Upper lobe of left lung (tissue), 6 donors: ENCODE results near the gene PHF20. TPM values are rescaled to one million over a fixed set of nuclear protein-coding genes. Genes with fewer than 3 reads are reported as not detected.
"Not testable (repeated sequence)": the region's sequence is repeated elsewhere in the genome, so short reads cannot be mapped to it uniquely, and the experiment has no call there.

ENCODE experiments used
- ATAC-seq, 2 donors: fragments of 200-7000 bp; cut with Tn5 transposase; one replicate each; pipeline ENCODE4 v1.9.1; 2022; ENCODE audit warnings: mild to moderate bottlenecking in 2 of 2, moderate library complexity in 2 of 2; ENCODE audit not compliant: low FRiP score in 2 of 2
- DNase-seq, 2 donors: peaks; one replicate each; pipeline ENCODE4 v3.0.0-alpha.2; 2019 to 2020
- H3K27ac ChIP-seq, 4 donors: fragments of 200-600 bp; sonication (generic); one replicate each; pipeline ENCODE4 v1.5.1; 2016 to 2019
- H3K27me3 ChIP-seq, 4 donors: fragments of 200-600 bp; sonication (generic); one replicate each; pipeline ENCODE4 v1.5.1; 2017 to 2019
- H3K36me3 ChIP-seq, 4 donors: fragments of 200-600 bp; sonication (generic); one replicate each; pipeline ENCODE4 v1.5.1; 2016 to 2019
- H3K4me1 ChIP-seq, 4 donors: fragments of 200-600 bp; sonication (generic); one replicate each; pipeline ENCODE4 v1.5.1; 2018 to 2019
- H3K4me3 ChIP-seq, 4 donors: fragments of 200-600 bp; sonication (generic); one replicate each; pipeline ENCODE4 v1.5.1; 2017 to 2019; ENCODE audit warnings: mild to moderate bottlenecking in 2 of 4, moderate library complexity in 1 of 4
- H3K9me3 ChIP-seq, 4 donors: fragments of 200-600 bp; sonication (generic); one replicate each; pipeline ENCODE4 v1.5.1; 2018 to 2019
- EP300 ChIP-seq, 4 donors: sonication (generic); formaldehyde crosslinking; IDR thresholded peaks; one replicate each; pipeline ENCODE4 v1.5.1; 2017; ENCODE audit warnings: antibody characterized with exemption in 4 of 4, control low read depth in 2 of 4
- POLR2A ChIP-seq, 4 donors: fragments of 450-650 bp; IDR thresholded peaks; one replicate each; pipeline ENCODE4 v1.5.1; 2016 to 2017; ENCODE audit warnings: antibody characterized with exemption in 4 of 4, mild to moderate bottlenecking in 2 of 4
- POLR2AphosphoS5 ChIP-seq, 2 donors: sonication (generic); formaldehyde crosslinking; IDR thresholded peaks; one replicate each; pipeline ENCODE4 v1.5.1; 2017; ENCODE audit warnings: antibody characterized with exemption in 2 of 2
- WGBS, 2 donors: methylation state at CpG; one replicate each; pipeline ENCODE4 v1.1.5; 2017 to 2018; 5-methylcytosine and 5-hydroxymethylcytosine counted together
- total RNA-seq, 6 donors: library from RNA; depleted of rRNA in 4 of 6; stranded (reverse); fragments of >200 nt in 4 of 6; gene quantifications; one replicate each; pipeline versions ENCODE4 v1.1.0 to v1.2.1, GENCODE V29; 2016 to 2021
- TF ChIP-seq, protein P1 (sequence below), 6 experiments: fragments of 450-650 bp in 4 of 6; fragments of 200-600 bp in 2 of 6; sonication (generic) in 2 of 6; IDR thresholded peaks; one replicate each; pipeline ENCODE4 v1.5.1; 2016 to 2019; ENCODE audit warnings: antibody characterized with exemption in 6 of 6
- donor health status: DM: no; HTN: no; CAD: no; lungs with moderate emphysema.
- donor health status: DM: no; HTN: yes; CAD: no; lungs with severe emphysema.

PHF20 gene
- total RNA-seq, 6 donors from 2014 or later, result 29.9 to 65.9 (median 42.5) TPM

DNA sequence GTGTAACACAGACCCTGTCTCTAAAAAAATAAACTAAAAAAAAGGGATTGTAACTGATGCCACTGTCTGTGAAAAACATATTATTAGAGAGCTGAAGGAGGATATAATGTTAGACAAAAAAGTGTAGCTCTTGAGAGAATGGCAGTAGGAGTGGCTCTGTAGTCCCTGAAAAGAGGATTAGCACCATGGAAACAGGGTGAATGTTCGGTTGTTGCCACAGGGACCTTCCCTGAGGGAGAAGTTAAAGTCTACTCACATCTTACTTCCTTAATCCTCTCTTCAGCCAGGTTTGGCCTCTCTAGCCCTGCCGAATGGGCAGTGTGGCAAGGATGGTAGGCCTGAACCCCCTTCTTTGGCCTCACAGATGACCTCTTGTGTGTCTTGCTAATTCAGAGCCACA, 170.4 kb downstream of the PHF20 start:
- TF ChIP-seq POLR2A (IDR thresholded peaks at IDR 0.05) (no peak), POLR2AphosphoS5 (IDR thresholded peaks at IDR 0.05) (no peak), EP300 (IDR thresholded peaks at IDR 0.05) (no peak)
- TF ChIP-seq, protein P1, sequence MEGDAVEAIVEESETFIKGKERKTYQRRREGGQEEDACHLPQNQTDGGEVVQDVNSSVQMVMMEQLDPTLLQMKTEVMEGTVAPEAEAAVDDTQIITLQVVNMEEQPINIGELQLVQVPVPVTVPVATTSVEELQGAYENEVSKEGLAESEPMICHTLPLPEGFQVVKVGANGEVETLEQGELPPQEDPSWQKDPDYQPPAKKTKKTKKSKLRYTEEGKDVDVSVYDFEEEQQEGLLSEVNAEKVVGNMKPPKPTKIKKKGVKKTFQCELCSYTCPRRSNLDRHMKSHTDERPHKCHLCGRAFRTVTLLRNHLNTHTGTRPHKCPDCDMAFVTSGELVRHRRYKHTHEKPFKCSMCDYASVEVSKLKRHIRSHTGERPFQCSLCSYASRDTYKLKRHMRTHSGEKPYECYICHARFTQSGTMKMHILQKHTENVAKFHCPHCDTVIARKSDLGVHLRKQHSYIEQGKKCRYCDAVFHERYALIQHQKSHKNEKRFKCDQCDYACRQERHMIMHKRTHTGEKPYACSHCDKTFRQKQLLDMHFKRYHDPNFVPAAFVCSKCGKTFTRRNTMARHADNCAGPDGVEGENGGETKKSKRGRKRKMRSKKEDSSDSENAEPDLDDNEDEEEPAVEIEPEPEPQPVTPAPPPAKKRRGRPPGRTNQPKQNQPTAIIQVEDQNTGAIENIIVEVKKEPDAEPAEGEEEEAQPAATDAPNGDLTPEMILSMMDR (IDR thresholded peaks at IDR 0.05), result no peak
- Histone ChIP-seq H3K4me1 (no peaks in the 10 kb centered on the region), H3K27me3 (no peaks in the 10 kb centered on the region), H3K4me3 (no peak overlapping the region), H3K36me3 (peaks cover 7 to 78% (median 50%) of the 10 kb centered on the region in 4 donors), H3K9me3 (no peaks in the 10 kb centered on the region), H3K27ac (no peak overlapping the region)
- ATAC-seq (no peak), DNase-seq (no peak)
- 49 to 67% methylated on average over 2 of the region's 2 CpGs for WGBS, 2 donors

DNA sequence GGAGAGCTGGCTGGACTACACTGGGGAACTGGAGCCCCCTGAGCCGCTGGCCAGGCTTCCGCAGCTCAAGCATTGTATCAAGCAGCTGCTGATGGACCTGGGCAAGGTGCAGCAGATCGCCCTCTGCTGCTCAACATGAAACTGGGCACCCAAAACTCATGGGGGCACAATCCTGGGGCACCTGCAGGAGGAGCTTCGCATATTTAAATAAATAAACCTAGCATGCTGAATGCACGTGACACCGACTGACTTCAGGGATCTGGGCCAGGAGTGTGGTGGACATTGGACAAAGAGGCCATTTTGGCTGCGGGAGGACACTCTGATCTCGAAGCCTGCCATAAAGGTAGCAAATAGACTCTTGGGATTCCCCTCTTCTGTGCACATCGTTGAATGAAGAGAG, 175.7 kb downstream of the PHF20 start:
- Histone ChIP-seq H3K27me3 (no peaks in the 10 kb centered on the region), H3K4me3 (no peak overlapping the region), H3K9me3 (no peaks in the 10 kb centered on the region), H3K27ac (no peak overlapping the region), H3K36me3 (peaks cover 0 to 58% (median 29%) of the 10 kb centered on the region in 4 donors), H3K4me1 (peaks cover 7 to 9% (median 8%) of the 10 kb centered on the region in 4 donors)
- DNase-seq, result peak in 1 of 2 donors; percentile 21
- TF ChIP-seq POLR2AphosphoS5 (IDR thresholded peaks at IDR 0.05) (no peak), EP300 (IDR thresholded peaks at IDR 0.05) (no peak), POLR2A (IDR thresholded peaks at IDR 0.05) (no peak)
- TF ChIP-seq, protein P1 (IDR thresholded peaks at IDR 0.05), result no peak
- no peak for ATAC-seq
- WGBS, 2 donors, result 90 to 93% methylated on average over 1 to 9 of the region's 9 CpGs

DNA sequence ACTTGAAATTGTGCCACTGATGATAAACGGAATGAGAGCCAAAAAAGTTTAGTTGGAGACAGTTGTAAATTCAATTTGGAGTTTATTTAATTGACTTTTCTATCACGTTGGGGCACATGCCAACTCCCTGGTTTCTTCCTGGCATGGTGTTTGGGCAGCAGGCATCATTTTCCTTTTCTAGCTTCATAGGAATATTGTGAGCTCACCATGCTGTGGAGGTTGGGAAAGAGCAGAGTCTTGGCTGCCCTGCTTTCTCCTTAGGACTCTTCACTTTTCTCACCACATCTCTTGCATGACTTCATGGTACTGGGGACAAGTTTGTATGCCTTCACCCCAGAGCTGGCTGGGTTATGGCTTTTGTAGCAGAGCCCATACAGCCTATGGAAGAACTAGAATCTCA, 176.1 kb downstream of the PHF20 start:
- Histone ChIP-seq H3K9me3 (no peaks in the 10 kb centered on the region), H3K4me1 (peaks cover 11 to 13% (median 12%) of the 10 kb centered on the region in 4 donors), H3K36me3 (peaks cover 0 to 54% (median 28%) of the 10 kb centered on the region in 4 donors), H3K27ac (no peak overlapping the region), H3K27me3 (no peaks in the 10 kb centered on the region), H3K4me3 (no peak overlapping the region)
- ATAC-seq (no peak), DNase-seq (no peak)
- whole genome bisulfite sequencing, 2 donors, result 79 to 92% methylated on average over 2 of the region's 2 CpGs
- TF ChIP-seq POLR2A (IDR thresholded peaks at IDR 0.05), result no peak

DNA sequence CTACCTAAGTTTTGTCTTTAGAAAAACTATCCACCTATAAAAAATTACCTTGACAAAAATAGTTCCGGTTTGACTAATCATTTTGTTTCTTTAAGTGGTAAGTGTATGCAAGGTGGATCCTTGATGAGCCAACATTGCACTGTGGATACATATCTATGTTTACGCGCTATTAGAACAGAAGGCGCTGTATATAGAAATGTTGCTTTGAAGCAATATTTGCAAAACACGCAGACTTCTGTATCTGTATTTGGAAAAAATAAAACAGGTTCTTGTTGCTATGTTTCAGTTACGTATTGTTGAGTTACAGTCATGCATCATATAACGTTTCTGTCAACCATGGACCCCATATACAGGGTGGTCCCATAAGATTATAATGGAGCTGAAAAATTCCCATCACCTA, 178.3 kb downstream of the PHF20 start:
- no peaks in the 10 kb centered on the region for H3K9me3 ChIP-seq
- peaks cover 17 to 22% (median 18%) of the 10 kb centered on the region in 4 donors for H3K4me1 ChIP-seq
- H3K4me3 ChIP-seq, result no peak overlapping the region
- H3K36me3 ChIP-seq, result peaks cover 0 to 34% (median 12%) of the 10 kb centered on the region in 4 donors
- no peaks in the 10 kb centered on the region for H3K27me3 ChIP-seq
- DNase-seq (no peak), ATAC-seq (no peak)
- 95% methylated on average over 7 of the region's 7 CpGs for WGBS, 2 donors
- TF ChIP-seq POLR2A (IDR thresholded peaks at IDR 0.05), result no peak
- TF ChIP-seq POLR2AphosphoS5 (IDR thresholded peaks at IDR 0.05), result no peak
- TF ChIP-seq EP300 (IDR thresholded peaks at IDR 0.05), result no peak
- TF ChIP-seq, protein P1 (IDR thresholded peaks at IDR 0.05), result no peak
- H3K27ac ChIP-seq, result no peak overlapping the region

DNA sequence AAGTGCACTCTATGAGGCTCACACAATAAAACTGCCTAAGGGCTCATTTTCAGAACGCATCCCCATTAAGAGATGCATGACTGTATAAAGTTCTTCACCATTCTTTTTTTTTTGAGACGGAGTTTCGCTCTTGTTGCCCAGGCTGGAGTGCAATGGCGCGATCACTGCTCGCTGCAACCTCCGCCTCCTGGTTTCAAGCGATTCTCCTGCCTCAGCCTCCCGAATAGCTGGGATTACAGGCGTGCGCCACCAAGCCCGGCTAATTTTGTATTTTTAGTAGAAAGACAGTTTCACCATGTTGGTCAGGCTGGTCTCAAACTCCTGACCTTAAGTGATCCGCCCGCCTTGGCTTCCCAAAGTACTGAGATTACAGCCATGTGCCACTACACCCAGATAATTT, 180.3 kb downstream of the PHF20 start:
- not testable (repeated sequence) for H3K9me3 ChIP-seq, DNase-seq, ATAC-seq, H3K27me3 ChIP-seq
- peak overlapping the region in 1 of 4 donors; percentile 88 for H3K4me3 ChIP-seq
- H3K4me1 ChIP-seq, result peaks cover 22 to 31% (median 22%) of the 10 kb centered on the region in 4 donors
- peak overlapping the region in 2 of 4 donors; percentile 98 to 99 for H3K27ac ChIP-seq
- peaks cover 0 to 24% (median 6%) of the 10 kb centered on the region in 4 donors for H3K36me3 ChIP-seq
- 98 to 100% methylated on average over 14 of the region's 14 CpGs for WGBS, 2 donors
